ENCODE results near the gene TUBGCP4. TPM values are rescaled to one million over a fixed set of nuclear protein-coding genes. Genes with fewer than 3 reads are reported as not detected.

TUBGCP4 gene
- total RNA-seq, 4 donors from 2014 or later = 11.3 to 26.0 (median 14.2) TPM

GRCh38 chr15:43410572-43411214 lies 39.8 kb downstream of the TUBGCP4 start:
- 77 to 85% methylated on average over 5 of the region's 5 CpGs for WGBS, 2 donors (ENCODE audit: low coverage in 1 of 2)
- ATAC-seq = no peak
- Histone ChIP-seq H3K27me3 (no peaks in the 10 kb centered on the region), H3K27ac (no peak overlapping the region), H3K4me3 (no peak overlapping the region), H3K4me1 (no peaks in the 10 kb centered on the region), H3K36me3 (peaks cover 3 to 100% of the 10 kb centered on the region in 2 donors), H3K9me3 (no peaks in the 10 kb centered on the region)
- TF ChIP-seq EP300 (IDR thresholded peaks at IDR 0.05) (no peak), POLR2A (IDR thresholded peaks at IDR 0.05) (no peak), CTCF (IDR thresholded peaks at IDR 0.05) (no peak), POLR2AphosphoS5 (IDR thresholded peaks at IDR 0.05) (no peak)

GRCh38 chr15:43412096-43412495 lies 41.2 kb downstream of the TUBGCP4 start:
- 100% methylated on average over 1 of the region's 1 CpG; no CpG with 5 or more reads in 1 of the 2 donors for WGBS, 2 donors (ENCODE audit: low coverage in 1 of 2)
- no peak for ATAC-seq
- H3K36me3 ChIP-seq = peaks cover 3 to 100% of the 10 kb centered on the region in 2 donors

GRCh38 chr15:43414196-43414595 lies 43.3 kb downstream of the TUBGCP4 start:
- Histone ChIP-seq H3K4me3 (no peak overlapping the region), H3K9me3 (no peaks in the 10 kb centered on the region), H3K36me3 (peaks cover 3 to 99% of the 10 kb centered on the region in 2 donors), H3K4me1 (no peaks in the 10 kb centered on the region), H3K27ac (no peak overlapping the region), H3K27me3 (no peaks in the 10 kb centered on the region)
- no peak for ATAC-seq
- TF ChIP-seq EP300 (IDR thresholded peaks at IDR 0.05) (no peak), CTCF (IDR thresholded peaks at IDR 0.05) (no peak), POLR2AphosphoS5 (IDR thresholded peaks at IDR 0.05) (no peak), POLR2A (IDR thresholded peaks at IDR 0.05) (no peak)

More at GRCh38 chr15:43412096-43412495, 41.2 kb downstream of the TUBGCP4 start:
- no peaks in the 10 kb centered on the region for H3K4me1 ChIP-seq
- no peak overlapping the region for H3K27ac ChIP-seq
- H3K9me3 ChIP-seq = no peaks in the 10 kb centered on the region
- no peak for TF ChIP-seq POLR2AphosphoS5 (IDR thresholded peaks at IDR 0.05)
- no peak for TF ChIP-seq EP300 (IDR thresholded peaks at IDR 0.05)
- TF ChIP-seq CTCF (IDR thresholded peaks at IDR 0.05) = no peak
- TF ChIP-seq POLR2A (IDR thresholded peaks at IDR 0.05) = no peak
- H3K4me3 ChIP-seq = no peak overlapping the region
- H3K27me3 ChIP-seq = no peaks in the 10 kb centered on the region

DNA sequence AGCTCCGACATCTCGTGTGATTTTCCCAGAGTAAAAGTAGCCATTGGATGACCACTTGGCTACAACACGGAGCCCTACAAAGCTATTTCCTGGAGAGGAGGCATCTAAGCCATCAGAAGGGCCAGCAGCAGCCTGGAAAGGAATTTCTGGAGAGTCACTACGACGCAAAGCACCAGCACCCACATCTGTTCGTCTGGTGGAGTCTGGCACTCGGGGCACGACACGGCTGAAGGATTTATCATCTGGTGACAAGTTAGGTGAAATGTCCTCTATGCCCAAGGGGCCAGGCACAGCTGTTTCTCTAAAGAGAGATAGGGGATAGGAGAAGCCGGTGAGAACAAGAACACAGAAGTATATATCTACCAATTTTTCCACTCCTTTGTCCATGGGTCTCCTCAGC lies 49.5 kb downstream of the TUBGCP4 start:
- no peak for ATAC-seq
- no peaks in the 10 kb centered on the region for H3K9me3 ChIP-seq
- H3K4me3 ChIP-seq = no peak overlapping the region
- 77% methylated on average over 7 of the region's 10 CpGs; no CpG with 5 or more reads in 1 of the 2 donors for WGBS, 2 donors (ENCODE audit: low coverage in 1 of 2)
- H3K4me1 ChIP-seq = no peaks in the 10 kb centered on the region
- peaks cover 0 to 99% of the 10 kb centered on the region in 2 donors for H3K36me3 ChIP-seq
- no peak for TF ChIP-seq CTCF (IDR thresholded peaks at IDR 0.05)
- TF ChIP-seq EP300 (IDR thresholded peaks at IDR 0.05) = no peak
- H3K27me3 ChIP-seq = no peaks in the 10 kb centered on the region
- H3K27ac ChIP-seq = no peak overlapping the region

DNA sequence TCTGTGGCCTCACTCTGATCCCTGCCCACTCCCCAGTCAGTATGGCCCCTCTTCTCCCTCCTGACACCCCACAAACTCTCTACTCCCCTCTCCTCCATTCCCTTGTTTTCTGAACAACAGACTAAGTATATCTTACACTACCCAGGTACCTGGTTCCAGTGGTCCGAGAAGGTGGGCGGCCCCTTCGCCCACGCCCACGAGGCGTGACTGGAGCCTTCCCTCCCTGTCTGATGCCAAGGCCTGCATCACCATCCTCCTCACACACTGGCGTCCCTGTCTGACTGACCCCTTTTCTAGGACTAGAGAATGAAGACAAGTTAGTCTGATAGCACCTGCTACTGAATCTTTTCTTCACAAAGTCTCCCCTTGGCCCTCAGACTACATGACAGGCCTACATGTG lies 50.0 kb downstream of the TUBGCP4 start:
- H3K4me3 ChIP-seq = no peak overlapping the region
- no peak for ATAC-seq
- H3K4me1 ChIP-seq = no peaks in the 10 kb centered on the region
- no peak overlapping the region for H3K27ac ChIP-seq
- 89 to 100% methylated on average over 2 to 7 of the region's 7 CpGs for WGBS, 2 donors (ENCODE audit: low coverage in 1 of 2)
- peaks cover 0 to 99% of the 10 kb centered on the region in 2 donors for H3K36me3 ChIP-seq
- H3K9me3 ChIP-seq = no peaks in the 10 kb centered on the region
- TF ChIP-seq CTCF (IDR thresholded peaks at IDR 0.05) = no peak
- no peak for TF ChIP-seq POLR2AphosphoS5 (IDR thresholded peaks at IDR 0.05)
- TF ChIP-seq EP300 (IDR thresholded peaks at IDR 0.05) = no peak
- no peak for TF ChIP-seq POLR2A (IDR thresholded peaks at IDR 0.05)
- H3K27me3 ChIP-seq = no peaks in the 10 kb centered on the region
